DMS53 (cell line): Measurements from ENCODE around the gene SLC26A5.
A peak's percentile ranks its signal among the peaks of the same experiment; 100 is the strongest.
"Not testable (repeated sequence)": the region's sequence is repeated elsewhere in the genome, so short reads cannot be mapped to it uniquely, and the experiment has no call there.

ENCODE experiments used
- DNase-seq: peaks from one replicate; lab custom pipeline; 2025; lab: John Stamatoyannopoulos, UW

Gene SLC26A5

GRCh38 chr7:103399687-103400086, 46.3 kb downstream of the SLC26A5 start:
- not testable (repeated sequence) for DNase-seq

GRCh38 chr7:103398483-103399127, 47.4 kb downstream of the SLC26A5 start:
- no peak for DNase-seq

GRCh38 chr7:103396471-103396870, 49.5 kb downstream of the SLC26A5 start:
- DNase-seq, result no peak

GRCh38 chr7:103395071-103395470, 50.9 kb downstream of the SLC26A5 start:
- no peak for DNase-seq

GRCh38 chr7:103394566-103394965, 51.4 kb downstream of the SLC26A5 start:
- no peak for DNase-seq

GRCh38 chr7:103391976-103392375, 54.0 kb downstream of the SLC26A5 start:
- DNase-seq, result no peak

- no peak for DNase-seq
Measured at GRCh38 chr7:103391150-103391549, 54.9 kb downstream of the SLC26A5 start.

- no peak for DNase-seq
Measured at GRCh38 chr7:103389263-103389662, 56.7 kb downstream of the SLC26A5 start.

GRCh38 chr7:103388469-103389140, 57.4 kb downstream of the SLC26A5 start:
- DNase-seq, result no peak

- no peak for DNase-seq
Measured at GRCh38 chr7:103387242-103387641, 58.8 kb downstream of the SLC26A5 start.

GRCh38 chr7:103382032-103382402, 64.0 kb downstream of the SLC26A5 start:
- DNase-seq, result no peak

GRCh38 chr7:103381280-103382031, 64.6 kb downstream of the SLC26A5 start:
- no peak for DNase-seq

GRCh38 chr7:103380395-103381191, 65.4 kb downstream of the SLC26A5 start:
- no peak for DNase-seq

GRCh38 chr7:103379270-103379975, 66.6 kb downstream of the SLC26A5 start:
- DNase-seq, result no peak

GRCh38 chr7:103373866-103374643, 72.0 kb downstream of the SLC26A5 start:
- DNase-seq, result no peak

GRCh38 chr7:103369432-103369831, 76.6 kb downstream of the SLC26A5 start:
- no peak for DNase-seq

- no peak for DNase-seq
Measured at GRCh38 chr7:103349805-103350204, 96.2 kb downstream of the SLC26A5 start.

- no peak for DNase-seq
Measured at GRCh38 chr7:103348959-103349358, 97.0 kb downstream of the SLC26A5 start.

GRCh38 chr7:103348452-103348851, 97.6 kb downstream of the SLC26A5 start:
- DNase-seq, result peak; percentile 38

- DNase-seq, result peak; percentile 97
Measured at GRCh38 chr7:103347507-103348267, 98.3 kb downstream of the SLC26A5 start, which contains the start of gene PSMC2. Gene PSMC2, plus strand, starts transcription at chr7:103347643. Its CDS starts 69 bp downstream, at chr7:103347712.
